DMS53 treated with DMSO at 0.1 percent for 48 hours (cell line): ENCODE measurements around the gene DEFB119.
"Not testable (repeated sequence)": the region's sequence is repeated elsewhere in the genome, so short reads cannot be mapped to it uniquely, and the experiment has no call there.

Source experiments
- DNase-seq: peaks from one replicate; lab custom pipeline; 2025; ENCODE audit not compliant: unreplicated experiment; lab: John Stamatoyannopoulos, UW

The DEFB119 gene

GRCh38 chr20:31390490-31390889 lies at the start of gene DEFB119:
TSS of gene DEFB119 (minus strand) at chr20:31390590. CDS start at chr20:31390483, 107 bp downstream.
- DNase-seq, result no peak

- no peak for DNase-seq
Measured at GRCh38 chr20:31430568-31431115, 40.3 kb upstream of the DEFB119 start.

GRCh38 chr20:31427576-31427975 lies 37.2 kb upstream of the DEFB119 start:
- DNase-seq, result not testable (repeated sequence)

GRCh38 chr20:31426891-31427551 lies 36.6 kb upstream of the DEFB119 start:
- not testable (repeated sequence) for DNase-seq

- DNase-seq, result no peak
Measured at GRCh38 chr20:31425797-31426196, 35.4 kb upstream of the DEFB119 start.

GRCh38 chr20:31418307-31418706 lies 27.9 kb upstream of the DEFB119 start:
- DNase-seq, result no peak

GRCh38 chr20:31415653-31416052 lies 25.3 kb upstream of the DEFB119 start:
- no peak for DNase-seq

GRCh38 chr20:31414381-31414780 lies 24.0 kb upstream of the DEFB119 start:
- no peak for DNase-seq

GRCh38 chr20:31410011-31410410 lies 19.6 kb upstream of the DEFB119 start:
- DNase-seq, result no peak

- no peak for DNase-seq
Measured at GRCh38 chr20:31406115-31406514, 15.7 kb upstream of the DEFB119 start, which contains the start of gene DEFB121. TSS of gene DEFB121 (minus strand) at chr20:31406215. CDS start at chr20:31406152, 63 bp downstream.

- DNase-seq, result no peak
Measured at GRCh38 chr20:31403886-31404285, 13.5 kb upstream of the DEFB119 start.

- no peak for DNase-seq
Measured at GRCh38 chr20:31394900-31395299, 4.5 kb upstream of the DEFB119 start.

GRCh38 chr20:31392836-31393235 lies 2.4 kb upstream of the DEFB119 start:
- no peak for DNase-seq

- DNase-seq, result no peak
Measured at GRCh38 chr20:31374346-31374745, 16.0 kb downstream of the DEFB119 start.

- no peak for DNase-seq
Measured at GRCh38 chr20:31368301-31368700, 22.1 kb downstream of the DEFB119 start, which contains the start of gene DEFB118. TSS of gene DEFB118 (plus strand) at chr20:31368601. CDS start at chr20:31368651, 50 bp downstream.

GRCh38 chr20:31364272-31364671 lies 26.1 kb downstream of the DEFB119 start:
- DNase-seq, result not testable (repeated sequence)

- DNase-seq, result no peak
Measured at GRCh38 chr20:31363295-31363694, 27.1 kb downstream of the DEFB119 start.

- no peak for DNase-seq
Measured at GRCh38 chr20:31355981-31356380, 34.4 kb downstream of the DEFB119 start.

- DNase-seq, result no peak
Measured at GRCh38 chr20:31341470-31341869, 48.9 kb downstream of the DEFB119 start.

GRCh38 chr20:31330893-31331292 lies 59.5 kb downstream of the DEFB119 start:
- DNase-seq, result no peak
